Activated T-cell treated with anti-CD3 and anti-CD28 coated beads for 1 hour (primary cell): ENCODE measurements around the gene SBF1.

Experiments
- DNase-seq: peaks from one replicate; pipeline ENCODE4 v3.0.0-alpha.2; 2020; ENCODE audit warnings: low read depth

The SBF1 gene

GRCh38 chr22:50467773-50468440, 6.9 kb downstream of the SBF1 start:
- DNase-seq, result no peak

- no peak for DNase-seq
These were observed 7.5 kb downstream of the SBF1 start for GRCh38 chr22:50467341-50467740.

DNA sequence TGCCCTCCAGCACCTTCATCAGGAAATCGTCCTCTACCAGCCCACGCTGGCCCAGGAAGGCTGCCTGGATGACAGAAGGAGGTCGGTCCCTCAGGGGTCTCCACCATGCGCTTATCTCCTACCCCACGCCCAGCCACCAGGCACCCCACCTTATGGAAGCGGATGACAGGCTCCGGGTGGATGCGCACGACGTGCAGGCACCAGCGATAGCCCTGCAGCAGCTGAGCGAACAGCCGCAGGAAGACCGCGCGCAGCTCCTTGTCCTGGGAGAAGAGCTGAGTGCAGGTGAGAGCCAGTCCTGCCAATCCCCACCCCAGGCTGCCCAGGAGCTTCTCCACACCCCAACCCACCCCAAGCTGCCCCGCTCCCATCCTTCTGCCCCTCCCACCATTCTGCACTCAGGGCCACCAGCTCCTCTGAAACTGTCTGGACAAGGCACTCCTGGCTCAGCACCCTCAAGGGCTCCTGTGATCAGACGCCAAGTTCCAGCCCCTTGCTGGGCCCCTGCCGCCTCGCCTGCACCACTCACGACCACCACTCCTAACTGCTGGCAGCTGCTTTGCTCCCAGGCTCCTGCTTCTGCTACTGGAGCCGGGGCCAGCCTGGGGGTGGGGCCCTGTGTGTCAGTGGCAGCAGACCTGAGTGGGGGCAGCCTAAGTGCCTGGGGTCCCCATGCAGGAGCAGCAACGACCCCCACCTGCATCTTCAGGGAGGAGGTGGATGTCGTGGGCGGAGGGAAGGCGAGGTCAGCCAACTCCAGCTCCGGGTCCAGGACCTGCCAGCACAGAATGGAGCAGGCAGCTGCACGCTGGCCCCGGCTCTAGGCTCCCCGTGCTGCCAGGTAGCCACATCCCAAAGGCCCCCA, 9.5 kb downstream of the SBF1 start:
- no peak for DNase-seq

DNA sequence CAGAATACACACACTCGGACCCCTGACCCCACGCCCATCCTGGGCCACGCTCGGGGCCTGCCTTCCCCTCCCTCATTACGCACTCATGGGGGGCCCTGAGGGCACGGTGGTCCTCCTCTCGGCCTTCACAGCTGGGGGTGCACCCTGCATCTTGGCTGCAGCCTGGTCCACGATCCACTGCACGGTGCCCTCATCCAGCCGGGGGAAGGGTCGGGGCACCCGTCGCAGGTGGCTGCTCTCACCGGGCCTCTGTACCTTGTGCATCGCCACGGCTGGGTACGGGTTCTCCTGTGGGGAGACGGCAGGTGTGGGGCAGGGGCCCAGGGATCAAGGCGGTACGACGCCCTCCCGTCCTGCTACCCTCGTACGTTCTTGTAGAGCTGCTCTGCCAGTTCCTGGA, 10.4 kb downstream of the SBF1 start:
- DNase-seq, result no peak

GRCh38 chr22:50463188-50463900, 11.5 kb downstream of the SBF1 start:
- DNase-seq, result no peak

GRCh38 chr22:50461979-50462540, 12.8 kb downstream of the SBF1 start:
- DNase-seq, result no peak

DNA sequence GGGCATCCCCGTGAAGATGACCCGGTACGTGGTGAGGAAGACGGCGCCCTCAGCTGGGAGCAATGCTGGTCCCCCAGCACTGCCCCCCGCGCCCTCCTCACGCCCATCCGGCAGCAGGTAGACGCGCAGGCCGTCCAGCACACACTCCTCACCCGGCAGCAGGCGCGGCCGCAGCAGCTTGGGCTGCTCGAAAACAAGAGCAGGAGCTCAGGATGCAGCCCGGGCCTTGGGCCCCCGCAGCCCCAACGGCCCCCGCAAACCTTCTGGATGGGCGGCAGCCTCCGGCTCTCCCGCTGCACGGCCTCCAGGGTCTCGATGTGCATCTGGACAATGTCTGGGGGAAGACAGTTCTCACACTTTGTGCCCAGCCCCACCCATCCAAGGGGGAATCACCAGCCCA, 13.3 kb downstream of the SBF1 start:
- no peak for DNase-seq

GRCh38 chr22:50460938-50461337, 13.9 kb downstream of the SBF1 start:
- no peak for DNase-seq

- no peak for DNase-seq
These were observed 15.2 kb downstream of the SBF1 start for GRCh38 chr22:50459496-50460140.

DNA sequence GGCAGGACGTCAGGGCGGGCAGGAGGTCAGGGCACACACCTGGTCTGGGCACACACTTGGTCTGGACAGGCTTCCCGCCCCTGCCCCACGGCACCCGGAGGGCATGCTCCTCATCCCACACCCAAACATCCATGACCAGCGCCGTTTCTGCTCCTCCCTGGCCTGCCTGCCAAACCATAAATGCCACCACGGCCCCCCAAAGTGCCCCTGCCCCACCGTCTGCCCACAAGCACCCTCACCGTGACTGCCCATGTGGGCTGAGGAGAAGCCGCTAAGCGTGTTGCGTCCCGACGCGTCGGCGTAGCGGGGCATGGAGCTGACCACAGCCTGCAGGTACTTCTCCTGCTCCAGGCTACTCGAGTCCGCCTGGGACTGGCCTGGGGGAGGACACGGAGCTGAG, 15.8 kb downstream of the SBF1 start:
- no peak for DNase-seq

DNA sequence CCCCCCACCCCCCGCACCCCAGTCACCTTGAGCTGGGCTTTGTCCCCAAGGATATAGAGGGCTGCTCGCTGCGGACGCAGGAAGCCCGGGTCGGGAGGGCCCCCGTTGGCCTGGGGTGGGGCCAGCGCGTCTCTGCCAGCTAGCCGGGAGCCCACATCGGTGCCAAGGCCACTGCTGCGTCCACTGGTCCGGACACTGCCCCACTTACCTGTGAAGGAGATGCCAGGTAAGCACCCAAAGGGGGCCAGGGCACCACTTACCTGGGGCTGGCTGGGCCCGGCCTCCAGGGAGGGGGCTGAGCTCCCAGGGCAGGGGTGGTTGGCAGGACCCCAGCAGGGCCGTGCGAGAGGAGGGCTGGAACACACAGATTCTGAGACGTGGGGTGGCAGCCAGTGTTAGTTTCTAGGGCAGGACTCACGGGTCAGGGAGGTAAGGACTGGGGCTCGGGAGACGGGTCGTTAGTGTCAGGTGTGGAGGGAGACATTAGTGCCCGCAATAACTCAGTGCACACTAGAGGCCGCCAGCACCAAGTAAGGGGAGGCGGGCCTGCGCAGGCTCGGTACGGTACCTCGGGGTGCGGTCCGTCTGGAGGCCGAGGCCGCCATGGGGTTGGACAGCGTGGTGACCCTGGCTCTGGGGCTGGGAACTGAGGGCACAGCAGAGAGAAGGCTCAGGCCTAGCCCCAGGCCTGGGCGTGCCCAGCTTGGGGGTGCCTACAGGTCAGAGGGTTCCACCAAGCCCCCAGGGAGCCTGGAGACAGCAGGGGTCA, 18.2 kb downstream of the SBF1 start:
- DNase-seq, result no peak

DNA sequence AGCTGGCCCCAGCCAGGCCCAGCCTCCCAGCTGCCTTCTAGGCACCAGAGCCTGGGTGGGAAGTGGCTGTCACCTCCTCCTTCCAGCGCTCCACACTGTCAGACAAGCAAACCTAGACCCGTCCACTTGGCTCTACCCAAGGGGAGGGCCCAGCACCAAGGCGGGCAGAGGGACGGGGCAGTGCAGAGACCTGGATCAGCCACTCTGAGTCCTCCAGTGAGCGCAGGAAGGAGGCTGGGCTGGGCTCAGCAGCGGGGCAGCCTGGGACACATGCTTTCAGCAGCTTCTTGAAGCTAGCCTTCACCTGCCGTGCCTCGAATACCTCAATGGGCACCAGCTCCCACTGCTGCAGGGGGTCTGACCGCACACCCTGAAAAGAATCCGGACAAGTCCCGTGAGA, 18.8 kb downstream of the SBF1 start:
- DNase-seq, result no peak

DNA sequence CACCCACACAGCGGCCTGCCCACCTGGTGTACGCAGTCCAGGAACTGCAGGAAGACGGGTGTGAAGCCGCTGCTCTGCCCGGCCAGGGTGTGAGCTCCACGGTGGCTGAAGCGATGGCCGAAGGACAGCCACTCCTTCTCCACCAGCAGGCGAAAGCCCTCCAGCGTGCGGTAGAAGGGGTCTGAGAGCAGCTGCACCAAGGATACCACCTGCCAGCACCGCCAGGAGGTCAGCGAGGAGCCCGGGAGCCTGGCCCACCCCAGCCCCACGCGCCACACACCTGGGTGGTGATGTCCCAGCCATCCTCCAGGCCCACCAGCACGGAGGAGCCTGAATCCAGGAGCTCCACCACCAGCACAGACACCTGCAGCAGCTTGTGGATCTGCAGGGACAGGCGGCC, 19.6 kb downstream of the SBF1 start:
- no peak for DNase-seq

DNA sequence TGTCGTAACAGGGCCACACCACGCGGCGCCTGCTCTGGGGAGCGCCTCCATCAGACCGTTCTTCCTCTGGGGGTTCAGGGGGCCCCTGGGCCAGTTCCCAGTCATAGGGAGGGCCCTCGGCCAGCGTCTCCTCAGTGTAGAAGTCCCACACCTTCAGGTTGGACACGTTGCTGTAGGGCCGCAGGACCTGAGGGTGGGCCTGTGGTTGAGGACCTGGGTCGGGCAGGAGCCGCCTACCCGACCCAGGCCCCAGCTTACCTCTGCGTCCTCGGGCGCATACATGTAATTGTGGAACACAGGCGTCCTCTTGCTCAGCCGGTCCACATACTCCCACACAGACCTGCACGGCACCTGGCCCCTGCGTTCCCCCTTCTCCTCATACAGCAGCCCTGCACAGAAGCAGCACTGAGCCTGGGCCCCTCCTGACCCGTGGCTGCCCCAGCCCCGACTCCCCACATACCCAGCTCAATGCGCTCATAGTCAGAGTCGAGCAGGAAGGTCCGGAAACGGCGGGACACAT, 20.2 kb downstream of the SBF1 start:
- DNase-seq, result no peak

GRCh38 chr22:50452649-50453048, 22.2 kb downstream of the SBF1 start:
- no peak for DNase-seq

GRCh38 chr22:50447576-50448551, 27.0 kb downstream of the SBF1 start:
- no peak for DNase-seq

DNA sequence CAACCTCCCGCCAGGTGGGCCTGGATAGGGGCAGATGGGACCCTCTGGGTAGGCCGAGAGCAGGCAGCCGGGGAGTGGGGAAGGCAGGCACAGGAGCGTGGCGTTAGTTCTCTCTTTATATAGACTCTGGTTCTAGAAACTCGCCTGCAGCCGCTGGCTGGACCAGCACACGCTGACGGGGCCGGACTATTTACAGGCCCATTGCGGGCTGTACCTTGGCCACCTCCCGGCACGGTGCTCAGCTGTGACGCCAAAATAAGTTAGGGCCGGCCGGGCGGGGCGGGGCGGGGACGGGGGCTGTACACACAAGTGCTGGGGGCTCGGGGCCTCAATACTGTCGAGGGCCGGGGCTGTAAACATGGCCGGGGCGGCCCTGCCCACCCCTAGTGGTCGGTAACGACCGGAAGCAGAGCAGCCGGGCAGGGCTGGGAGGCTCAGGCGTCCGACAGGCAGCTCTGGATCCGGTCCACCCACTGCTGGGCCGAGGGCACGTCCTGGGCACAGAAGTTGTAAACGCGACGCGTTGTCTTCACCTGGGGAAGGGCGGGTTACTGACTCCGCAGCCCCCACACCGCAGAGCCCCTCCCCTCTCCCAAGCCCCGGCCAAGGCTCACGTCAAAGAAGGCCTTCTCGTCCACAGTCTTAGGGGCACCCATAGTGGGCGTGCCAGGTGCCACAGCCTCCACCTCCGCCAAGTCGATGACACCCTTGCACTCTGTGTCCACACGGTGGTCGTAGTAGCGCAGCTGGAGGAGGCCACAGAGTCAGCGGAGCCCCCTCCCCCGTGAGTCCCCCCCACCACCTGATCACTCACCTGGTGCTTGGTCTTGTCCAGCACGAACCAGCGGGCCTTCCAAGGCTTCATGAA, 27.9 kb downstream of the SBF1 start:
- DNase-seq, result no peak

DNA sequence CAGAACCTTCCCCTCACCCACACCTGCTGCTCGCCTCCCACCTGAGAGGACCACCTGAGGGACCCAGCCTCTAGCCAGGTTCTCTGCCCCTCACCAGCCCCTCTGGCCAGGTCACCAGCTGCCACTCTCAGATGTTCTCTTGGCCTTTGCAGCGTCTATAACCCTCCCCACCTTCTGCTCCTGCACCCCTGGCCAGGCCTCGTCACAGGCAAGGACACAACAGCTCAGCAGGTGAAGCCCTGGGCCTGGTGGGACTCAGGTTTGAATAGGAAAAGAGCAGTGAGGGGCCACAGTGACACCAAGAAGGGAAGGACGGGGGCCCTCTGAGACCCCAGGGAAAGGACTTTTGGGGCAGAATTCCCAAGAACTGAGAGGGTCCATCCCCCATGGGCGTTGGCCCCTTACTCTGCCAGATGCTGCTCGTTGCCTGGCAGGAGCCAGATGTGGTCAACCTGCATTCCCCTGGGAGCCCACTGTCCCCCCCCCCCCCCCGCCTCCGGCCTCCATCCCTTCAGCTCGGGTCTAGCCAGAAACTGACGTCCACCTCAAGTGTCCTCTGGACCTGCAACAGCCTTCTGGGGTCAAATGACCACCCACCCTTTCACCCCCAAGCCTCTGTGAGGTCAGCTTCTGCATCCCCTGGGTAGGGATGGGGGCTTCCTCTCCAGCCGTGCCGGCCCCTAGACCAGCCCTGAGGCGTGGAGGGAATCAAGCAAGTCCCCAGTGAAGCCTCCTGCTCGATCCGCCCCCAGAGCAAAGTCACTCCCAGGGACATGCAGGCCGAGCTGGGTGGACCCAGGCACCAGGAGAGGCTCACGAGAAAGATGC, 28.7 kb downstream of the SBF1 start:
- DNase-seq, result no peak
